HepG2 (cell line): ENCODE results near the gene TNFRSF18. TPM values are rescaled to one million over a fixed set of nuclear protein-coding genes. Genes with fewer than 3 reads are reported as not detected.

ENCODE experiments used
- ASH2L ChIP-seq: fragments of 300-600, 200-600 bp; sonication (generic); IDR thresholded peaks from 2 replicates; pipeline ENCODE4 v1.7.0; 2017; ENCODE audit warnings: low read depth, mild to moderate bottlenecking, moderate library complexity, mixed read lengths, low read length; ENCODE audit not compliant: insufficient read length
- ERF ChIP-seq: IDR thresholded peaks from 2 replicates; pipeline ENCODE4 v1.6.1; 2018; ENCODE audit warnings: missing biosample characterization, missing genetic modification reagents
- HOXA9 ChIP-seq: sonication (generic); formaldehyde crosslinking; IDR thresholded peaks from 2 replicates; pipeline ENCODE4 v1.8.1; 2022; ENCODE audit warnings: missing genetic modification reagents, mild to moderate bottlenecking, moderate library complexity, borderline replicate concordance
- NFYC ChIP-seq: IDR thresholded peaks from 2 replicates; pipeline ENCODE4 v1.6.1; 2016; ENCODE audit warnings: missing genetic modification reagents, missing compliant biosample characterization
- PITX1 ChIP-seq: sonication (generic); formaldehyde crosslinking; IDR thresholded peaks from 2 replicates; pipeline ENCODE4 v1.5.1; 2020; ENCODE audit warnings: mild to moderate bottlenecking, missing genetic modification reagents
- RARA ChIP-seq: IDR thresholded peaks from 2 replicates; pipeline ENCODE4 v1.6.1; 2016; ENCODE audit warnings: missing genetic modification reagents, missing compliant biosample characterization
- RELA ChIP-seq: sonication (generic); formaldehyde crosslinking; IDR thresholded peaks from 2 replicates; pipeline ENCODE4 v1.4.0; 2020; ENCODE audit warnings: missing genetic modification reagents
- REPIN1 ChIP-seq: sonication (generic); formaldehyde crosslinking; IDR thresholded peaks from 2 replicates; pipeline ENCODE4 v1.8.0; 2022; ENCODE audit warnings: missing genetic modification reagents, low read depth, mild to moderate bottlenecking, borderline replicate concordance
- SAP130 ChIP-seq: IDR thresholded peaks from 2 replicates; pipeline ENCODE4 v1.6.1; 2016; ENCODE audit warnings: low read depth
- TARDBP ChIP-seq: sonication (generic); formaldehyde crosslinking; IDR thresholded peaks from 2 replicates; pipeline ENCODE4 v1.8.0; 2022; ENCODE audit warnings: mild to moderate bottlenecking, missing genetic modification reagents
- ZFX ChIP-seq: sonication (generic); formaldehyde crosslinking; IDR thresholded peaks from 2 replicates; pipeline ENCODE4 v1.4.0; 2020; ENCODE audit warnings: mild to moderate bottlenecking, low read depth, missing genetic modification reagents, moderate library complexity
- ZNF235 ChIP-seq: sonication (generic); formaldehyde crosslinking; IDR thresholded peaks from 2 replicates; pipeline ENCODE4 v1.8.1; 2023; ENCODE audit warnings: mild to moderate bottlenecking, missing genetic modification reagents, borderline replicate concordance
- ZNF484 ChIP-seq: sonication (generic); formaldehyde crosslinking; IDR thresholded peaks from 2 replicates; pipeline ENCODE4 v1.5.1; 2020; ENCODE audit warnings: mild to moderate bottlenecking, low read depth, missing genetic modification reagents, borderline replicate concordance
- ZNF607 ChIP-seq: sonication (generic); formaldehyde crosslinking; IDR thresholded peaks from 2 replicates; pipeline ENCODE4 v1.5.1; 2020; ENCODE audit warnings: missing genetic modification reagents, mild to moderate bottlenecking, borderline replicate concordance
- ZNF616 ChIP-seq: sonication (generic); formaldehyde crosslinking; IDR thresholded peaks from 2 replicates; pipeline ENCODE4 v1.5.0; 2020; ENCODE audit warnings: low read depth, mild to moderate bottlenecking, missing genetic modification reagents
- ZNF761 ChIP-seq: sonication (generic); formaldehyde crosslinking; conservative IDR thresholded peaks from 2 replicates; pipeline ENCODE4 v1.4.0; 2020; ENCODE audit warnings: mild to moderate bottlenecking, missing genetic modification reagents
- ZNF790 ChIP-seq: sonication (generic); formaldehyde crosslinking; IDR thresholded peaks from 2 replicates; pipeline ENCODE4 v1.8.0; 2022; ENCODE audit warnings: missing genetic modification reagents, mild to moderate bottlenecking, borderline replicate concordance
- polyA plus RNA-seq, 8 experiments: library from polyadenylated mRNA; depleted of rRNA in 3 of 8; stranded (reverse) in 7 of 8; unstranded in 1 of 8; fragments of >200 nt; fragmentation: Illumina TruSeq in 4 of 8; extraction: Trizol in 4 of 8; gene quantifications; 2 replicates each; pipeline versions ENCODE4 v1.2.1 to v1.2.3, GENCODE V29; 2011 to 2016; ENCODE audit warnings: low read depth in 4 of 8, missing spikeins in 1 of 8, mixed read lengths in 1 of 8; ENCODE audit not compliant: insufficient read depth in 1 of 8
- total RNA-seq, 5 experiments: library from RNA; depleted of rRNA; stranded (reverse); fragments of >200 nt; fragmentation: Illumina TruSeq; extraction: Trizol; gene quantifications; 2 replicates each; pipeline ENCODE4 v1.2.3, GENCODE V29; 2016; ENCODE audit warnings: low read depth in 1 of 5
- TF ChIP-seq, protein P1 (sequence below): IDR thresholded peaks from 2 replicates; pipeline ENCODE4 v1.6.1; 2016; ENCODE audit warnings: missing compliant biosample characterization, missing genetic modification reagents, borderline replicate concordance
- TF ChIP-seq, protein P2 (sequence below): sonication (generic); formaldehyde crosslinking; IDR thresholded peaks from 2 replicates; pipeline ENCODE4 v1.9.0; 2021; ENCODE audit warnings: missing genetic modification reagents, borderline replicate concordance
- TF ChIP-seq, protein P3 (sequence below): sonication (generic); formaldehyde crosslinking; IDR thresholded peaks from 2 replicates; pipeline ENCODE4 v1.4.0; 2020; ENCODE audit warnings: missing genetic modification reagents, borderline replicate concordance
- TF ChIP-seq, protein P4 (sequence below): IDR thresholded peaks from 2 replicates; pipeline ENCODE4 v1.6.1; 2016; ENCODE audit warnings: low read depth

Gene TNFRSF18
- total and polyA plus RNA-seq, 2 of the 13 experiments (the other 11 are each of a cell fraction or from before 2014, with no cell fraction given), result not detected

DNA sequence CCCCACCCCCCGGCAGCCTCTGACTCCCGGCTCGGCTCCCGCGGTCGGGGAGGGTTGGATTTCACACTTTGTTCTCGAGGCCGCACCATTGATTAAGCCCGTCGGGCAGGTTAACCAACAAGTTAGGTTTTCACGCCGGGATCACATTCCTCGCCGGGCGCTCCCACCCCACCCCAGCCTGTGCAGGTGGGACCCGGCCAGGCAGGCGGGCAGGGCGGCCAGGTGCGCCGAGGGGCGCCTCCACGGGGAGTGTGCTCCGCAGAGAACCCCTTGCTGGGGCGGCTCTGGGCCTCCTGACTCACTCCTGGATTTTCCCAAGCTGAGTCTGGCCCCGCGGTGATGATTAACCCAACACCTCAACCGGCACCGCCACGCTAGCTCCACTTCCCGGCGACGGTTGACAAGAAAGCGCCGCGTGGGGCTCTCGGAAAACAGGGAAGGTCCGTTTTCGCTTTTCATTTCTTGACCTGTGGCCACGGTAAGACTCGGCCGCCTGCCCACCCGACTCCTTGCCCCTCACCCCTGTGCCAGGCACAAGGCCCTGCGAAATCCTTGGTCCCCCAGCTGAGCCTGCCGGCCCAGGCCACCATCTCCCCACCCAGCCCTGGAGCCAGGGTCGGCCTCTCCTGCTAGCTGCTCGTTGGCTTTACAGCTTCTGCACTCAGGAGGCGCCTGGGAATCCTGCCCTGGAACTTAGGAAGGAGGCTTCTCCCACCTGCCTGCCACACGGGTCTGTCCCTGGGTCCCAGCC is 41.5 kb downstream of the TNFRSF18 start (continued):
- TF ChIP-seq, protein P1, sequence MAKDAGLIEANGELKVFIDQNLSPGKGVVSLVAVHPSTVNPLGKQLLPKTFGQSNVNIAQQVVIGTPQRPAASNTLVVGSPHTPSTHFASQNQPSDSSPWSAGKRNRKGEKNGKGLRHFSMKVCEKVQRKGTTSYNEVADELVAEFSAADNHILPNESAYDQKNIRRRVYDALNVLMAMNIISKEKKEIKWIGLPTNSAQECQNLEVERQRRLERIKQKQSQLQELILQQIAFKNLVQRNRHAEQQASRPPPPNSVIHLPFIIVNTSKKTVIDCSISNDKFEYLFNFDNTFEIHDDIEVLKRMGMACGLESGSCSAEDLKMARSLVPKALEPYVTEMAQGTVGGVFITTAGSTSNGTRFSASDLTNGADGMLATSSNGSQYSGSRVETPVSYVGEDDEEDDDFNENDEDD, result peak; percentile 38; the same call in 1 of the 2 replicates
- no peak for TF ChIP-seq RELA (CRISPR knock-in tag)
- TF ChIP-seq, protein P2, sequence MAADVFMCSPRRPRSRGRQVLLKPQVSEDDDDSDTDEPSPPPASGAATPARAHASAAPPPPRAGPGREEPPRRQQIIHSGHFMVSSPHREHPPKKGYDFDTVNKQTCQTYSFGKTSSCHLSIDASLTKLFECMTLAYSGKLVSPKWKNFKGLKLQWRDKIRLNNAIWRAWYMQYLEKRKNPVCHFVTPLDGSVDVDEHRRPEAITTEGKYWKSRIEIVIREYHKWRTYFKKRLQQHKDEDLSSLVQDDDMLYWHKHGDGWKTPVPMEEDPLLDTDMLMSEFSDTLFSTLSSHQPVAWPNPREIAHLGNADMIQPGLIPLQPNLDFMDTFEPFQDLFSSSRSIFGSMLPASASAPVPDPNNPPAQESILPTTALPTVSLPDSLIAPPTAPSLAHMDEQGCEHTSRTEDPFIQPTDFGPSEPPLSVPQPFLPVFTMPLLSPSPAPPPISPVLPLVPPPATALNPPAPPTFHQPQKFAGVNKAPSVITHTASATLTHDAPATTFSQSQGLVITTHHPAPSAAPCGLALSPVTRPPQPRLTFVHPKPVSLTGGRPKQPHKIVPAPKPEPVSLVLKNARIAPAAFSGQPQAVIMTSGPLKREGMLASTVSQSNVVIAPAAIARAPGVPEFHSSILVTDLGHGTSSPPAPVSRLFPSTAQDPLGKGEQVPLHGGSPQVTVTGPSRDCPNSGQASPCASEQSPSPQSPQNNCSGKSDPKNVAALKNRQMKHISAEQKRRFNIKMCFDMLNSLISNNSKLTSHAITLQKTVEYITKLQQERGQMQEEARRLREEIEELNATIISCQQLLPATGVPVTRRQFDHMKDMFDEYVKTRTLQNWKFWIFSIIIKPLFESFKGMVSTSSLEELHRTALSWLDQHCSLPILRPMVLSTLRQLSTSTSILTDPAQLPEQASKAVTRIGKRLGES (CRISPR knock-in tag), result no peak
- no peak for TF ChIP-seq ZNF484 (CRISPR knock-in tag)
- no peak for TF ChIP-seq NFYC (CRISPR knock-in tag)
- TF ChIP-seq ZNF235 (CRISPR knock-in tag), result no peak; the same call in 1 of the 2 replicates
- TF ChIP-seq REPIN1, result no peak
- no peak for TF ChIP-seq HOXA9 (CRISPR knock-in tag)
- TF ChIP-seq, protein P3, sequence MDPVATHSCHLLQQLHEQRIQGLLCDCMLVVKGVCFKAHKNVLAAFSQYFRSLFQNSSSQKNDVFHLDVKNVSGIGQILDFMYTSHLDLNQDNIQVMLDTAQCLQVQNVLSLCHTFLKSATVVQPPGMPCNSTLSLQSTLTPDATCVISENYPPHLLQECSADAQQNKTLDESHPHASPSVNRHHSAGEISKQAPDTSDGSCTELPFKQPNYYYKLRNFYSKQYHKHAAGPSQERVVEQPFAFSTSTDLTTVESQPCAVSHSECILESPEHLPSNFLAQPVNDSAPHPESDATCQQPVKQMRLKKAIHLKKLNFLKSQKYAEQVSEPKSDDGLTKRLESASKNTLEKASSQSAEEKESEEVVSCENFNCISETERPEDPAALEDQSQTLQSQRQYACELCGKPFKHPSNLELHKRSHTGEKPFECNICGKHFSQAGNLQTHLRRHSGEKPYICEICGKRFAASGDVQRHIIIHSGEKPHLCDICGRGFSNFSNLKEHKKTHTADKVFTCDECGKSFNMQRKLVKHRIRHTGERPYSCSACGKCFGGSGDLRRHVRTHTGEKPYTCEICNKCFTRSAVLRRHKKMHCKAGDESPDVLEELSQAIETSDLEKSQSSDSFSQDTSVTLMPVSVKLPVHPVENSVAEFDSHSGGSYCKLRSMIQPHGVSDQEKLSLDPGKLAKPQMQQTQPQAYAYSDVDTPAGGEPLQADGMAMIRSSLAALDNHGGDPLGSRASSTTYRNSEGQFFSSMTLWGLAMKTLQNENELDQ (CRISPR knock-in tag), result no peak
- TF ChIP-seq TARDBP (CRISPR knock-in tag), result no peak
- no peak; the same call in 1 of the 2 replicates for TF ChIP-seq RARA
- TF ChIP-seq ZFX (CRISPR knock-in tag), result peak; percentile 57; the same call in 1 of the 2 replicates
- TF ChIP-seq ZNF616 (CRISPR knock-in tag), result no peak
- TF ChIP-seq PITX1, result peak; percentile 49; the same call in 1 of the 2 replicates
- peak; percentile 43 for TF ChIP-seq ERF (CRISPR knock-in tag)
- TF ChIP-seq, protein P4, sequence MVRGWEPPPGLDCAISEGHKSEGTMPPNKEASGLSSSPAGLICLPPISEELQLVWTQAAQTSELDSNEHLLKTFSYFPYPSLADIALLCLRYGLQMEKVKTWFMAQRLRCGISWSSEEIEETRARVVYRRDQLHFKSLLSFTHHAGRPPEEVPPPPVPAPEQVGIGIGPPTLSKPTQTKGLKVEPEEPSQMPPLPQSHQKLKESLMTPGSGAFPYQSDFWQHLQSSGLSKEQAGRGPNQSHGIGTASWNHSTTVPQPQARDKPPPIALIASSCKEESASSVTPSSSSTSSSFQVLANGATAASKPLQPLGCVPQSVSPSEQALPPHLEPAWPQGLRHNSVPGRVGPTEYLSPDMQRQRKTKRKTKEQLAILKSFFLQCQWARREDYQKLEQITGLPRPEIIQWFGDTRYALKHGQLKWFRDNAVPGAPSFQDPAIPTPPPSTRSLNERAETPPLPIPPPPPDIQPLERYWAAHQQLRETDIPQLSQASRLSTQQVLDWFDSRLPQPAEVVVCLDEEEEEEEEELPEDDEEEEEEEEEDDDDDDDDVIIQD (CRISPR knock-in tag), result no peak
- TF ChIP-seq ASH2L, result peak; percentile 31
- peak; percentile 73; the same call in 1 of the 2 replicates for TF ChIP-seq ZNF607
- no peak for TF ChIP-seq ZNF790 (CRISPR knock-in tag)
- no peak for TF ChIP-seq ZNF761 (CRISPR knock-in tag)
- TF ChIP-seq SAP130, result peak; percentile 42; the same call in 1 of the 2 replicates
